HG03103 (cell line): ENCODE results near the gene KCNJ11.

Experiments
- ATAC-seq: cut with Tn5 transposase; IDR thresholded peaks from one replicate; pipeline ENCODE4 v1.9.1; 2021; ENCODE audit warnings: low read depth; ENCODE audit not compliant: unreplicated experiment

The KCNJ11 gene

GRCh38 chr11:17392872-17393271, 4.4 kb upstream of the KCNJ11 start:
- ATAC-seq: no peak

GRCh38 chr11:17391493-17392355, 3.3 kb upstream of the KCNJ11 start:
- no peak for ATAC-seq

- ATAC-seq: no peak
Measured at GRCh38 chr11:17389957-17390649, 1.6 kb upstream of the KCNJ11 start.

GRCh38 chr11:17389211-17389956, 925 bp upstream of the KCNJ11 start:
- ATAC-seq: peak; percentile 64

- ATAC-seq: no peak
Measured at GRCh38 chr11:17387811-17388210, 648 bp downstream of the KCNJ11 start.

GRCh38 chr11:17387254-17387653, 1.2 kb downstream of the KCNJ11 start:
- ATAC-seq: no peak

GRCh38 chr11:17386331-17387084, 2.0 kb downstream of the KCNJ11 start:
- peak; percentile 50 for ATAC-seq

- no peak for ATAC-seq
Measured at GRCh38 chr11:17385926-17386325, 2.5 kb downstream of the KCNJ11 start.

- no peak for ATAC-seq
Measured at GRCh38 chr11:17385492-17385891, 3.0 kb downstream of the KCNJ11 start.

GRCh38 chr11:17384002-17384511, 4.4 kb downstream of the KCNJ11 start:
- ATAC-seq: peak; percentile 44

GRCh38 chr11:17383461-17383860, 5.0 kb downstream of the KCNJ11 start:
- no peak for ATAC-seq

GRCh38 chr11:17382046-17382728, 6.3 kb downstream of the KCNJ11 start:
- ATAC-seq: no peak

- ATAC-seq: no peak
Measured at GRCh38 chr11:17381156-17381555, 7.3 kb downstream of the KCNJ11 start.

- no peak for ATAC-seq
Measured at GRCh38 chr11:17379383-17380180, 8.9 kb downstream of the KCNJ11 start.

- no peak for ATAC-seq
Measured at GRCh38 chr11:17378655-17379054, 9.8 kb downstream of the KCNJ11 start.

GRCh38 chr11:17376493-17376892, 12.0 kb downstream of the KCNJ11 start:
- ATAC-seq: no peak

- ATAC-seq: no peak
Measured at GRCh38 chr11:17375547-17375946, 12.9 kb downstream of the KCNJ11 start.

- ATAC-seq: no peak
Measured at GRCh38 chr11:17371614-17372013, 16.8 kb downstream of the KCNJ11 start.

GRCh38 chr11:17369684-17370243, 18.7 kb downstream of the KCNJ11 start:
- ATAC-seq: no peak
